OCI-LY7 (cell line): Measurements from ENCODE around the gene RBBP8NL. TPM values are rescaled to one million over a fixed set of nuclear protein-coding genes. Genes with fewer than 3 reads are reported as not detected.

Source experiments
- BruUV-seq: library from RNA; stranded (reverse); fragments of 400-500 nt; replicated peaks from 2 replicates; lab custom pipeline; 2021; lab: Mats Ljungman, UMichigan
- CTCF ChIA-PET: fragments of 300-600 bp; sonication (Branson Sonifier 250); formaldehyde crosslinking; loops from one replicate; lab custom pipeline; 2022; ENCODE audit warnings: antibody characterized with exemption; ENCODE audit not compliant: unreplicated experiment; lab: Charles Lee
- POLR2A ChIA-PET: fragments of 300-600 bp; sonication (Branson Sonifier 250); formaldehyde crosslinking; loops from one replicate; lab custom pipeline; 2022; ENCODE audit warnings: antibody characterized with exemption; lab: Charles Lee
- DNase-seq: peaks from one replicate; pipeline ENCODE4 v3.0.0-alpha.2; 2015; ENCODE audit warnings: low spot score
- H2AFZ ChIP-seq: fragments of 200-600 bp; sonication (generic), shearing (Covaris generic); 2 replicates; pipeline ENCODE4 v1.6.1; 2014; ENCODE audit warnings: mild to moderate bottlenecking, antibody characterized with exemption, low read length, moderate library complexity
- H3K27ac ChIP-seq: fragments of 200-600 bp; sonication (generic); 2 replicates; pipeline ENCODE4 v1.5.1; 2014; ENCODE audit warnings: mixed run types, low read depth, mild to moderate bottlenecking, moderate library complexity, low read length, inconsistent platforms; ENCODE audit not compliant: poor library complexity, severe bottlenecking
- H3K36me3 ChIP-seq: fragments of 200-600 bp; sonication (generic); 2 replicates; pipeline ENCODE4 v1.6.1; 2014; ENCODE audit warnings: mild to moderate bottlenecking, antibody characterized with exemption, low read length, moderate library complexity, mixed read lengths; ENCODE audit not compliant: insufficient read depth
- H3K4me1 ChIP-seq: fragments of 200-600 bp; sonication (generic); 2 replicates; pipeline ENCODE4 v1.5.1; 2014; ENCODE audit warnings: mild to moderate bottlenecking, low read length; ENCODE audit not compliant: insufficient read depth, poor library complexity, severe bottlenecking
- H3K4me2 ChIP-seq: fragments of 200-600 bp; sonication (generic); 2 replicates; pipeline ENCODE4 v1.6.1; 2014; ENCODE audit warnings: mild to moderate bottlenecking, low read length
- H3K4me3 ChIP-seq: fragments of 200-600 bp; sonication (generic); 2 replicates; pipeline ENCODE4 v1.5.1; 2014; ENCODE audit warnings: mild to moderate bottlenecking, low read depth, low read length; ENCODE audit not compliant: poor library complexity, severe bottlenecking
- H3K79me2 ChIP-seq: fragments of 200-600 bp; sonication (generic); 2 replicates; pipeline ENCODE4 v1.6.1; 2016; ENCODE audit warnings: low read depth, mild to moderate bottlenecking, low read length, moderate library complexity, mixed read lengths; ENCODE audit not compliant: insufficient read depth
- H3K9me2 ChIP-seq: fragments of 200-600 bp; sonication (generic); 2 replicates; pipeline ENCODE4 v1.6.1; 2016; ENCODE audit warnings: mild to moderate bottlenecking, low read length, mixed read lengths; ENCODE audit not compliant: insufficient read depth
- H3K9me3 ChIP-seq: fragments of 200-600 bp; sonication (generic); 2 replicates; pipeline ENCODE4 v1.6.1; 2014; ENCODE audit warnings: mild to moderate bottlenecking, mixed run types, low read length, mixed read lengths
- H4K20me1 ChIP-seq: fragments of 200-600 bp; sonication (generic); 2 replicates; pipeline ENCODE4 v1.6.1; 2014; ENCODE audit warnings: mild to moderate bottlenecking, antibody characterized with exemption, low read length, moderate library complexity, mixed read lengths; ENCODE audit not compliant: insufficient read depth
- CTCF ChIP-seq: fragments of 200-600 bp; sonication (generic); conservative IDR thresholded peaks from 2 replicates; pipeline ENCODE4 v1.5.1; 2014; ENCODE audit warnings: mild to moderate bottlenecking, antibody characterized with exemption, low read length, moderate library complexity, mixed read lengths
- EZH2phosphoT487 ChIP-seq: fragments of 200-600 bp; sonication (generic); IDR thresholded peaks from 2 replicates; pipeline ENCODE4 v1.6.1; 2018; ENCODE audit warnings: low read depth, borderline replicate concordance, mild to moderate bottlenecking, mixed run types, antibody characterized with exemption, low read length, moderate library complexity, mixed read lengths
- intact Hi-C: fragments of 100-400 bp; cut with micrococcal nuclease; formaldehyde crosslinking; loops from one replicate; pipeline ENCODE4 v1.10.0; 2022; ENCODE audit not compliant: unreplicated experiment
- total RNA-seq, 2 experiments: library from RNA; depleted of rRNA in 1 of 2; stranded (reverse); fragments of >200 nt in 1 of 2; shearing (Covaris generic) in 1 of 2; gene quantifications; 2 replicates each; pipeline ENCODE4 v1.2.3, GENCODE V29; 2014 to 2022

The RBBP8NL gene
- total RNA-seq, 2 experiments from 2014 or later: not detected

- Histone ChIP-seq H3K27ac (no peak overlapping the region), H3K9me3 (no peaks in the 10 kb centered on the region), H2AFZ (peak overlapping the region; percentile 63; the same call in 1 of the 2 replicates), H3K4me1 (peaks cover 42% of the 10 kb centered on the region), H3K36me3 (no peaks in the 10 kb centered on the region), H3K79me2 (peaks cover 7% of the 10 kb centered on the region; the same call in 1 of the 2 replicates), H3K4me3 (no peak overlapping the region), H3K4me2 (peak overlapping the region; percentile 53), H4K20me1 (no peaks in the 10 kb centered on the region), H3K9me2 (no peaks in the 10 kb centered on the region)
- no TSS peak for BruUV-seq
- TF ChIP-seq CTCF (peak; percentile 92), EZH2phosphoT487 (no peak)
- peak; percentile 67 for DNase-seq
- POLR2A ChIA-PET: interaction anchor here (0.6 kb wide), 1 partner anchor 349 kb away, joined by 4 read pairs; no protein-coding TSS in a partner anchor
- CTCF ChIA-PET: no interaction called here
- intact Hi-C loops: loop anchor here (1.0 to 10.0 kb wide), 3 partner anchors 86 to 382 kb away; partner anchors contain the start of gene TAF4
Observed at GRCh38 chr20:62409931-62410745, 17.2 kb downstream of the RBBP8NL start.

- Histone ChIP-seq H3K4me2 (peak overlapping the region; percentile 53), H2AFZ (no peak overlapping the region), H3K4me1 (peaks cover 42% of the 10 kb centered on the region), H3K27ac (no peak overlapping the region), H3K9me2 (no peaks in the 10 kb centered on the region), H4K20me1 (no peaks in the 10 kb centered on the region), H3K4me3 (no peak overlapping the region), H3K79me2 (peaks cover 7% of the 10 kb centered on the region; the same call in 1 of the 2 replicates), H3K36me3 (no peaks in the 10 kb centered on the region), H3K9me3 (no peaks in the 10 kb centered on the region)
- intact Hi-C loops: loop anchor here (5.0 to 10.0 kb wide), 2 partner anchors 344 to 383 kb away; partner anchors contain the start of gene TAF4
- POLR2A ChIA-PET: no interaction called here
- TF ChIP-seq EZH2phosphoT487: no peak
- no peak for TF ChIP-seq CTCF
- CTCF ChIA-PET: no interaction called here
- no peak for DNase-seq
- no TSS peak for BruUV-seq
Observed at GRCh38 chr20:62409086-62409853, 18.1 kb downstream of the RBBP8NL start.
